Measurements from ENCODE around the gene EZR. TPM values are rescaled to one million over a fixed set of nuclear protein-coding genes. Genes with fewer than 3 reads are reported as not detected.
A peak's percentile ranks its signal among the peaks of the same experiment; 100 is the strongest.

Gene EZR
- total and polyA plus RNA-seq, 9 of the 15 experiments (the other 6 are each of a cell fraction or from before 2014, with no cell fraction given): 36.5 to 162 (median 104) TPM

DNA sequence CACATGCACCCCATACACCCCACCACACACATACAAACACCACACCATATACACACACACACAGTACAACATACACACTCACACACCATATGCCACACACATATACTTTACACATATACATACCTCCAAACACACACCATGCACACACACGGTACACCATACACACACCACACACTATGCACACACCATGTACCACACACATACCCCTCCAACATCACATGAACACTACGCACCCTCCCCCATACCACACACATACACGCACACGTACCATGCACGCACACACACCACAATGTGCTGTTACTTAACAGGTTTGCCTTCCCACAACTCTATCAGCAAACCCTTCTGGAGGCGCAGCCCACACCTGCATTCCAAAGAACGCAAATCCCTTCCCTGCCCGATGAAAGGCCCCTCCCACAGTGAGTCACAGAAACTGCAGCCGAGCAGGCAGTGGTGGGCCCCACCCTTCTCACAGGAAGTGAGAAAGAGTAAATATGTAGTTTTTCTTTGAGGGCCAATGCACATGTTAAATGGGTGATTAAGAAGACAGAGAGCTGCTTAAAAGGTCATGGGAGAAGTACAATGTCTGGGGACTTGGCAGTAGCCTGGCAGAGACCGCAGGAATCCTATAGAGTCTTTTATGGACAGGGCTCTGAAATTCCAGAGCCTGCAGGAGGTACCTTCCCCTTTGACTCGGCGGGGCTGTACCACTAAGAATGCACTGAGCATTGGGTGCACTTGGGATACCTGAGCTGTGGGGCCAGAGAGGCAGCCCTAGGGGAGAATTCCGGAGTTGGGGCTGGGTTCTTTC lies 34.1 kb upstream of the EZR start (continued):
- TF ChIP-seq, protein P1, sequence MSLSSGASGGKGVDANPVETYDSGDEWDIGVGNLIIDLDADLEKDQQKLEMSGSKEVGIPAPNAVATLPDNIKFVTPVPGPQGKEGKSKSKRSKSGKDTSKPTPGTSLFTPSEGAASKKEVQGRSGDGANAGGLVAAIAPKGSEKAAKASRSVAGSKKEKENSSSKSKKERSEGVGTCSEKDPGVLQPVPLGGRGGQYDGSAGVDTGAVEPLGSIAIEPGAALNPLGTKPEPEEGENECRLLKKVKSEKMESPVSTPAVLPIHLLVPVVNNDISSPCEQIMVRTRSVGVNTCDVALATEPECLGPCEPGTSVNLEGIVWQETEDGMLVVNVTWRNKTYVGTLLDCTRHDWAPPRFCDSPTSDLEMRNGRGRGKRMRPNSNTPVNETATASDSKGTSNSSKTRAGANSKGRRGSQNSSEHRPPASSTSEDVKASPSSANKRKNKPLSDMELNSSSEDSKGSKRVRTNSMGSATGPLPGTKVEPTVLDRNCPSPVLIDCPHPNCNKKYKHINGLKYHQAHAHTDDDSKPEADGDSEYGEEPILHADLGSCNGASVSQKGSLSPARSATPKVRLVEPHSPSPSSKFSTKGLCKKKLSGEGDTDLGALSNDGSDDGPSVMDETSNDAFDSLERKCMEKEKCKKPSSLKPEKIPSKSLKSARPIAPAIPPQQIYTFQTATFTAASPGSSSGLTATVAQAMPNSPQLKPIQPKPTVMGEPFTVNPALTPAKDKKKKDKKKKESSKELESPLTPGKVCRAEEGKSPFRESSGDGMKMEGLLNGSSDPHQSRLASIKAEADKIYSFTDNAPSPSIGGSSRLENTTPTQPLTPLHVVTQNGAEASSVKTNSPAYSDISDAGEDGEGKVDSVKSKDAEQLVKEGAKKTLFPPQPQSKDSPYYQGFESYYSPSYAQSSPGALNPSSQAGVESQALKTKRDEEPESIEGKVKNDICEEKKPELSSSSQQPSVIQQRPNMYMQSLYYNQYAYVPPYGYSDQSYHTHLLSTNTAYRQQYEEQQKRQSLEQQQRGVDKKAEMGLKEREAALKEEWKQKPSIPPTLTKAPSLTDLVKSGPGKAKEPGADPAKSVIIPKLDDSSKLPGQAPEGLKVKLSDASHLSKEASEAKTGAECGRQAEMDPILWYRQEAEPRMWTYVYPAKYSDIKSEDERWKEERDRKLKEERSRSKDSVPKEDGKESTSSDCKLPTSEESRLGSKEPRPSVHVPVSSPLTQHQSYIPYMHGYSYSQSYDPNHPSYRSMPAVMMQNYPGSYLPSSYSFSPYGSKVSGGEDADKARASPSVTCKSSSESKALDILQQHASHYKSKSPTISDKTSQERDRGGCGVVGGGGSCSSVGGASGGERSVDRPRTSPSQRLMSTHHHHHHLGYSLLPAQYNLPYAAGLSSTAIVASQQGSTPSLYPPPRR (CRISPR knock-in tag; IDR thresholded peaks at IDR 0.05; ENCODE audit: borderline replicate concordance): peak; percentile 100
- TF ChIP-seq RUNX1 (IDR thresholded peaks at IDR 0.05; ENCODE audit: low read depth) (peak; percentile 96), STAT5A (IDR thresholded peaks at IDR 0.05; ENCODE audit: borderline replicate concordance, low read length) (peak; percentile 96), CCNT2 (IDR thresholded peaks at IDR 0.05; ENCODE audit: borderline replicate concordance, extremely low read depth, insufficient read length, low read depth, low read length) (peak; percentile 57), ZNF165 (CRISPR knock-in tag; IDR thresholded peaks at IDR 0.05; ENCODE audit: borderline replicate concordance) (no peak), JUN (IDR thresholded peaks at IDR 0.05; ENCODE audit: borderline replicate concordance, low read depth, low read length) (peak; percentile 94), JUN (CRISPR knock-in tag; IDR thresholded peaks at IDR 0.05; ENCODE audit: borderline replicate concordance) (peak; percentile 88; the same call in 1 of the 2 replicates), ZNF785 (CRISPR knock-in tag; IDR thresholded peaks at IDR 0.05) (no peak), LCOR (CRISPR knock-in tag; IDR thresholded peaks at IDR 0.05) (peak; percentile 90; the same call in 1 of the 2 replicates), NEUROD1 (IDR thresholded peaks at IDR 0.05; ENCODE audit: borderline replicate concordance, low read depth, low read length, partially characterized antibody) (peak; percentile 95), MEF2A (IDR thresholded peaks at IDR 0.05; ENCODE audit: control insufficient read depth, low read depth, low read length) (0 out of 2 replicates have a peak, but pooled peaks have one; percentile 17)
- TF ChIP-seq, protein P2, sequence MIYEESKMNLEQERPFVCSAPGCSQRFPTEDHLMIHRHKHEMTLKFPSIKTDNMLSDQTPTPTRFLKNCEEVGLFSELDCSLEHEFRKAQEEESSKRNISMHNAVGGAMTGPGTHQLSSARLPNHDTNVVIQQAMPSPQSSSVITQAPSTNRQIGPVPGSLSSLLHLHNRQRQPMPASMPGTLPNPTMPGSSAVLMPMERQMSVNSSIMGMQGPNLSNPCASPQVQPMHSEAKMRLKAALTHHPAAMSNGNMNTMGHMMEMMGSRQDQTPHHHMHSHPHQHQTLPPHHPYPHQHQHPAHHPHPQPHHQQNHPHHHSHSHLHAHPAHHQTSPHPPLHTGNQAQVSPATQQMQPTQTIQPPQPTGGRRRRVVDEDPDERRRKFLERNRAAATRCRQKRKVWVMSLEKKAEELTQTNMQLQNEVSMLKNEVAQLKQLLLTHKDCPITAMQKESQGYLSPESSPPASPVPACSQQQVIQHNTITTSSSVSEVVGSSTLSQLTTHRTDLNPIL (CRISPR knock-in tag; IDR thresholded peaks at IDR 0.05): no peak
